Muscle of arm (tissue), 12 donors: ENCODE data around the gene PHAF1. TPM values are rescaled to one million over a fixed set of nuclear protein-coding genes. Genes with fewer than 3 reads are reported as not detected.
"Not testable (repeated sequence)": the region's sequence is repeated elsewhere in the genome, so short reads cannot be mapped to it uniquely, and the experiment has no call there.

ENCODE experiments used
- DNase-seq: peaks from one replicate; pipeline ENCODE4 v3.0.0-alpha.2; 2013
- polyA plus RNA-seq, 12 donors: library from polyadenylated mRNA; unstranded; fragments of 120-200 nt; gene quantifications; one replicate each; pipeline ENCODE4 v1.2.1, GENCODE V29; 2013; ENCODE audit not compliant: insufficient read length in 12 of 12

PHAF1 gene
- polyA plus RNA-seq, 12 donors: 16.2 to 23.9 (median 19.7) TPM; not detected in 1

GRCh38 chr16:67101311-67102082 is 8.2 kb upstream of the PHAF1 start:
- DNase-seq: no peak

- no peak for DNase-seq
These were observed 5.7 kb upstream of the PHAF1 start for GRCh38 chr16:67104061-67104460.

- no peak for DNase-seq
These were observed 4.9 kb upstream of the PHAF1 start for GRCh38 chr16:67104845-67105244.

GRCh38 chr16:67105246-67105645 is 4.5 kb upstream of the PHAF1 start:
- no peak for DNase-seq

- peak; percentile 66 for DNase-seq
These were observed 3.9 kb upstream of the PHAF1 start for GRCh38 chr16:67105881-67106280.

GRCh38 chr16:67108489-67108888 is 1.3 kb upstream of the PHAF1 start:
- DNase-seq: no peak

- DNase-seq: no peak
These were observed 772 bp upstream of the PHAF1 start for GRCh38 chr16:67108931-67109406.

- DNase-seq: no peak
These were observed 2.3 kb downstream of the PHAF1 start for GRCh38 chr16:67111951-67112444.

GRCh38 chr16:67112591-67113399 is 3.1 kb downstream of the PHAF1 start:
- DNase-seq: no peak

- DNase-seq: no peak
These were observed 5.1 kb downstream of the PHAF1 start for GRCh38 chr16:67114793-67115192.

- DNase-seq: no peak
These were observed 5.9 kb downstream of the PHAF1 start for GRCh38 chr16:67115639-67116038.

GRCh38 chr16:67116388-67117311 is 6.9 kb downstream of the PHAF1 start:
- no peak for DNase-seq

- no peak for DNase-seq
These were observed 8.0 kb downstream of the PHAF1 start for GRCh38 chr16:67117716-67118115.

GRCh38 chr16:67120025-67120424 is 10.3 kb downstream of the PHAF1 start:
- no peak for DNase-seq

GRCh38 chr16:67122799-67123198 is 13.1 kb downstream of the PHAF1 start:
- DNase-seq: not testable (repeated sequence)

GRCh38 chr16:67128417-67128816 is 18.7 kb downstream of the PHAF1 start:
- DNase-seq: no peak

- no peak for DNase-seq
These were observed 19.1 kb downstream of the PHAF1 start for GRCh38 chr16:67128887-67129286.

- DNase-seq: no peak
These were observed 19.7 kb downstream of the PHAF1 start for GRCh38 chr16:67129422-67129821.

- no peak for DNase-seq
These were observed 27.9 kb downstream of the PHAF1 start for GRCh38 chr16:67137605-67138004.

- no peak for DNase-seq
These were observed 31.6 kb downstream of the PHAF1 start for GRCh38 chr16:67141391-67141790.

- no peak for DNase-seq
These were observed 32.6 kb downstream of the PHAF1 start for GRCh38 chr16:67142342-67142741.

GRCh38 chr16:67144943-67145342 is 35.2 kb downstream of the PHAF1 start:
- DNase-seq: no peak
